H1 (cell line): ENCODE data around the gene TIGD2. TPM values are rescaled to one million over a fixed set of nuclear protein-coding genes. Genes with fewer than 3 reads are reported as not detected.

Experiments used
- ATF2 ChIP-seq: IDR thresholded peaks from 2 replicates; pipeline ENCODE4 v1.6.1; 2012; ENCODE audit warnings: low read length, inconsistent platforms
- CTCF ChIP-seq, 3 experiments: IDR thresholded peaks; 1 replicate in 2 of 3; 2 replicates in 1 of 3; pipeline versions ENCODE4 v1.5.1 to v1.6.1; 2011; ENCODE audit warnings: low read length in 3 of 3, mild to moderate bottlenecking in 3 of 3, inconsistent platforms in 2 of 3, low read depth in 1 of 3, moderate library complexity in 1 of 3; ENCODE audit not compliant: insufficient read depth in 1 of 3; ENCODE audit errors: control extremely low read depth in 1 of 3
- NRF1 ChIP-seq: IDR thresholded peaks from 2 replicates; pipeline ENCODE4 v1.6.1; 2011; ENCODE audit warnings: mild to moderate bottlenecking, low read depth, low read length, improper control_type of control experiment
- polyA plus RNA-seq, 7 experiments: library from polyadenylated mRNA; depleted of rRNA in 3 of 7; stranded (reverse) in 5 of 7; unstranded in 2 of 7; fragments of >200 nt in 5 of 7; fragments of 200-250 nt in 2 of 7; gene quantifications; 1 replicate in 5 of 7; 2 replicates in 1 of 7; 4 replicates in 1 of 7; pipeline versions ENCODE4 v1.2.1 to v1.2.3, GENCODE V29; 2011 to 2013; ENCODE audit warnings: missing spikeins in 2 of 7, mixed read lengths in 2 of 7
- total RNA-seq: library from RNA; stranded (reverse); fragmentation: NEBNext Ultra II Directional; extraction: Animal tissue kit (Norgen Biotek cat#: 25700); gene quantifications from 2 replicates; pipeline ENCODE4 v1.2.1, GENCODE V29; 2021

TIGD2 gene
- total and polyA plus RNA-seq, 2 of the 8 experiments (the other 6 are each of a cell fraction or from before 2014, with no cell fraction given) = 2.4 to 5.7 TPM

- TF ChIP-seq NRF1 (no peak), CTCF (IDR thresholded peaks at IDR 0.05; ENCODE audit: control extremely low read depth in 1 of 3, insufficient read depth in 1 of 3, low read depth in 1 of 3, low read length in 3 of 3) (no peak), ATF2 (no peak)
These were observed 45.0 kb downstream of the TIGD2 start (continued) for GRCh38 chr4:89156174-89156914.
